ENCODE measurements around the gene NOP53. TPM values are rescaled to one million over a fixed set of nuclear protein-coding genes. Genes with fewer than 3 reads are reported as not detected.
"Not testable (repeated sequence)": the region's sequence is repeated elsewhere in the genome, so short reads cannot be mapped to it uniquely, and the experiment has no call there.

Gene NOP53
- total and polyA plus RNA-seq, 2 experiments from 2014 or later, result 167 to 192 TPM

- no peak overlapping the region for H3K27ac Mint-ChIP-seq
- TF ChIP-seq STAT1 (IDR thresholded peaks at IDR 0.05; ENCODE audit: unreplicated experiment) (no peak), ZNF462 (CRISPR knock-in tag; IDR thresholded peaks at IDR 0.05) (no peak), CREB1 (CRISPR knock-in tag; IDR thresholded peaks at IDR 0.05; ENCODE audit: low read depth) (no peak), POLR2AphosphoS5 (IDR thresholded peaks at IDR 0.05; ENCODE audit: low read depth) (no peak), ZNF114 (CRISPR knock-in tag; IDR thresholded peaks at IDR 0.05) (no peak), ETS1 (IDR thresholded peaks at IDR 0.05) (no peak)
- Histone ChIP-seq H3K27ac (ENCODE audit: low read depth) (peak overlapping the region; percentile 83; the same call in 1 of the 2 replicates), H3K9me2 (ENCODE audit: insufficient read depth) (no peaks in the 10 kb centered on the region), H3K4me3 (no peak overlapping the region), H3K27me3 (ENCODE audit: insufficient read depth) (no peaks in the 10 kb centered on the region), H3K36me3 (ENCODE audit: insufficient read depth) (peaks cover 10% of the 10 kb centered on the region; the same call in 1 of the 2 replicates), H2AFZ (no peak overlapping the region), H3F3A (replicated peaks; ENCODE audit: low read depth) (peaks cover 36% of the 10 kb centered on the region; the same call in 1 of the 2 replicates), H3K4me1 (ENCODE audit: insufficient read depth) (0 out of 2 replicates have a peak, but pooled peaks cover 18% of the 10 kb centered on the region), H3K4me2 (no peak overlapping the region), H4K20me1 (replicated peaks; ENCODE audit: insufficient read depth) (peaks cover 7% of the 10 kb centered on the region; the same call in 1 of the 2 replicates), H3K79me2 (replicated peaks; ENCODE audit: insufficient read depth) (0 out of 2 replicates have a peak, but pooled peaks cover 4% of the 10 kb centered on the region)
- peaks cover 2% of the 10 kb centered on the region; the same call in 1 of the 3 replicates for H3K9me3 Mint-ChIP-seq
- H3K36me3 Mint-ChIP-seq (ENCODE audit: low read depth), result peaks cover 48% of the 10 kb centered on the region
- no peak for ATAC-seq
- peaks cover 7% of the 10 kb centered on the region for H3K4me1 Mint-ChIP-seq
- H3K4me3 Mint-ChIP-seq, result no peak overlapping the region
- peak; percentile 49 for DNase-seq (ENCODE audit: low spot score)
- H3K27me3 Mint-ChIP-seq (ENCODE audit: insufficient read depth, low read depth, poor library complexity), result peaks cover 12% of the 10 kb centered on the region
Measured at GRCh38 chr19:47786566-47786965, 41.2 kb downstream of the NOP53 start.

- peaks cover 11% of the 10 kb centered on the region for H3K27me3 Mint-ChIP-seq (ENCODE audit: insufficient read depth, low read depth, poor library complexity)
- H3K9me2 ChIP-seq (ENCODE audit: insufficient read depth); H3K27me3 ChIP-seq (ENCODE audit: insufficient read depth); H4K20me1 ChIP-seq (replicated peaks; ENCODE audit: insufficient read depth); ATAC-seq; H3K36me3 ChIP-seq (ENCODE audit: insufficient read depth); H3K4me3 Mint-ChIP-seq; H3K4me1 Mint-ChIP-seq; H3K27ac Mint-ChIP-seq; H3K9me3 Mint-ChIP-seq; H2AFZ ChIP-seq; H3K4me2 ChIP-seq; H3K4me3 ChIP-seq; H3K79me2 ChIP-seq (replicated peaks; ENCODE audit: insufficient read depth); DNase-seq (ENCODE audit: low spot score): not testable (repeated sequence)
- Histone ChIP-seq H3F3A (replicated peaks; ENCODE audit: low read depth) (peaks cover 30% of the 10 kb centered on the region; the same call in 1 of the 2 replicates), H3K4me1 (ENCODE audit: insufficient read depth) (0 out of 2 replicates have a peak, but pooled peaks cover 18% of the 10 kb centered on the region), H3K27ac (ENCODE audit: low read depth) (peak overlapping the region; percentile 83; the same call in 1 of the 2 replicates)
- peaks cover 41% of the 10 kb centered on the region for H3K36me3 Mint-ChIP-seq (ENCODE audit: low read depth)
Measured at GRCh38 chr19:47787307-47787706, 42.0 kb downstream of the NOP53 start.

- Histone ChIP-seq H3F3A (replicated peaks; ENCODE audit: low read depth) (peaks cover 16% of the 10 kb centered on the region; the same call in 1 of the 2 replicates), H3K4me2 (peak overlapping the region; percentile 67; the same call in 1 of the 2 replicates), H3K27ac (ENCODE audit: low read depth) (peak overlapping the region; percentile 87), H3K4me1 (ENCODE audit: insufficient read depth) (0 out of 2 replicates have a peak, but pooled peaks cover 18% of the 10 kb centered on the region)
- not testable (repeated sequence) for H2AFZ ChIP-seq; H3K79me2 ChIP-seq (replicated peaks; ENCODE audit: insufficient read depth); H3K4me1 Mint-ChIP-seq; H3K4me3 ChIP-seq; H3K27ac Mint-ChIP-seq; H3K9me2 ChIP-seq (ENCODE audit: insufficient read depth); H3K27me3 ChIP-seq (ENCODE audit: insufficient read depth); H3K4me3 Mint-ChIP-seq; H3K36me3 ChIP-seq (ENCODE audit: insufficient read depth); H4K20me1 ChIP-seq (replicated peaks; ENCODE audit: insufficient read depth); DNase-seq (ENCODE audit: low spot score)
- Mint-ChIP-seq H3K36me3 (ENCODE audit: low read depth) (peaks cover 17% of the 10 kb centered on the region; the same call in 2 of the 3 replicates), H3K9me3 (peaks cover 13% of the 10 kb centered on the region; the same call in 2 of the 3 replicates), H3K27me3 (ENCODE audit: insufficient read depth, low read depth, poor library complexity) (peaks cover 11% of the 10 kb centered on the region)
- peak; percentile 10; the same call in 2 of the 3 replicates for ATAC-seq
Measured at GRCh38 chr19:47789811-47790210, 44.5 kb downstream of the NOP53 start.
